BJ (cell line): ENCODE measurements around the gene TSHB. TPM values are rescaled to one million over a fixed set of nuclear protein-coding genes. Genes with fewer than 3 reads are reported as not detected.

ENCODE experiments used
- polyA plus RNA-seq: library from polyadenylated mRNA; depleted of rRNA; stranded (reverse); fragments of >200 nt; gene quantifications from 2 replicates; pipeline ENCODE4 v1.2.3, GENCODE V29; 2011; rRNA removed

Gene TSHB
- polyA plus RNA-seq, 1 experiment, result not detected

Other genes with a start within 250 kb of the TSHB start
- gene SIKE1, start 249.1 kb upstream of the TSHB start, polyA plus RNA-seq, result 26.4 and 32.9 TPM in 2 replicates
- gene SYCP1, start 175.0 kb upstream of the TSHB start, polyA plus RNA-seq, result not detected in 2 replicates
- gene TSPAN2, start 59.7 kb downstream of the TSHB start, polyA plus RNA-seq, result 3.9 and 5.4 TPM in 2 replicates